GM12878 (cell line): Measurements from ENCODE around the gene C1QTNF8. TPM values are rescaled to one million over a fixed set of nuclear protein-coding genes. Genes with fewer than 3 reads are reported as not detected.

Experiments
- ATF7 ChIP-seq: fragments of 450-650 bp; IDR thresholded peaks from 2 replicates; pipeline ENCODE4 v1.6.1; 2016; ENCODE audit warnings: low read depth, mild to moderate bottlenecking
- BACH1 ChIP-seq: fragments of 450-650 bp; IDR thresholded peaks from 2 replicates; pipeline ENCODE4 v1.6.1; 2017; ENCODE audit warnings: mild to moderate bottlenecking, borderline replicate concordance
- NFYA ChIP-seq: IDR thresholded peaks from 2 replicates; pipeline ENCODE4 v1.6.1; 2011; ENCODE audit warnings: low read depth, mild to moderate bottlenecking, low read length, improper control_type of control experiment, borderline replicate concordance
- PKNOX1 ChIP-seq: fragments of 450-650 bp; IDR thresholded peaks from 2 replicates; pipeline ENCODE4 v1.6.1; 2016; ENCODE audit warnings: mild to moderate bottlenecking
- POLR2AphosphoS5 ChIP-seq: IDR thresholded peaks from 2 replicates; pipeline ENCODE4 v1.6.1; 2011; ENCODE audit warnings: mild to moderate bottlenecking, low read length, inconsistent platforms
- USF1 ChIP-seq: IDR thresholded peaks from 2 replicates; pipeline ENCODE4 v1.6.1; 2011; ENCODE audit warnings: borderline replicate concordance, low read depth, mild to moderate bottlenecking, moderate library complexity, mixed read lengths, low read length; ENCODE audit not compliant: insufficient read depth; ENCODE audit errors: extremely low read length
- USF2 ChIP-seq: IDR thresholded peaks from 2 replicates; pipeline ENCODE4 v1.6.1; 2011; ENCODE audit warnings: low read depth, low read length, improper control_type of control experiment, borderline replicate concordance
- polyA plus RNA-seq, 11 experiments: library from polyadenylated mRNA; depleted of rRNA in 4 of 11; unstranded in 6 of 11; stranded (reverse) in 5 of 11; fragments of >200 nt; fragmentation: Nextera tagmentation in 4 of 11; fragmentation: Illumina TruSeq in 1 of 11; extraction: Ambion mirVana in 4 of 11; extraction: Trizol in 1 of 11; gene quantifications; 1 replicate in 1 of 11; 2 replicates in 10 of 11; pipeline versions ENCODE4 v1.2.1 to v1.2.3, GENCODE V29; 2011 to 2016; ENCODE audit warnings: inconsistent platforms in 2 of 11, missing spikeins in 2 of 11, low read depth in 1 of 11
- total RNA-seq, 4 experiments: library from RNA; depleted of rRNA in 3 of 4; stranded (reverse); fragments of >200 nt in 3 of 4; fragmentation: Illumina TruSeq in 1 of 4; extraction: Trizol in 1 of 4; gene quantifications; 2 replicates each; pipeline versions ENCODE4 v1.2.1 to v1.2.3, GENCODE V29; 2013 to 2021
- TF ChIP-seq, protein P1 (sequence below): fragments of 450-650 bp; IDR thresholded peaks from 2 replicates; pipeline ENCODE4 v1.6.1; 2018; ENCODE audit warnings: mild to moderate bottlenecking, low read depth, moderate library complexity; ENCODE audit not compliant: partially characterized antibody

Gene C1QTNF8
- total and polyA plus RNA-seq, 10 of the 15 experiments (the other 5 are each of a cell fraction or from before 2014, with no cell fraction given): not detected

- TF ChIP-seq USF1: no peak
- no peak for TF ChIP-seq NFYA
- TF ChIP-seq PKNOX1: no peak
- no peak for TF ChIP-seq BACH1
- TF ChIP-seq POLR2AphosphoS5: no peak
- TF ChIP-seq, protein P1, sequence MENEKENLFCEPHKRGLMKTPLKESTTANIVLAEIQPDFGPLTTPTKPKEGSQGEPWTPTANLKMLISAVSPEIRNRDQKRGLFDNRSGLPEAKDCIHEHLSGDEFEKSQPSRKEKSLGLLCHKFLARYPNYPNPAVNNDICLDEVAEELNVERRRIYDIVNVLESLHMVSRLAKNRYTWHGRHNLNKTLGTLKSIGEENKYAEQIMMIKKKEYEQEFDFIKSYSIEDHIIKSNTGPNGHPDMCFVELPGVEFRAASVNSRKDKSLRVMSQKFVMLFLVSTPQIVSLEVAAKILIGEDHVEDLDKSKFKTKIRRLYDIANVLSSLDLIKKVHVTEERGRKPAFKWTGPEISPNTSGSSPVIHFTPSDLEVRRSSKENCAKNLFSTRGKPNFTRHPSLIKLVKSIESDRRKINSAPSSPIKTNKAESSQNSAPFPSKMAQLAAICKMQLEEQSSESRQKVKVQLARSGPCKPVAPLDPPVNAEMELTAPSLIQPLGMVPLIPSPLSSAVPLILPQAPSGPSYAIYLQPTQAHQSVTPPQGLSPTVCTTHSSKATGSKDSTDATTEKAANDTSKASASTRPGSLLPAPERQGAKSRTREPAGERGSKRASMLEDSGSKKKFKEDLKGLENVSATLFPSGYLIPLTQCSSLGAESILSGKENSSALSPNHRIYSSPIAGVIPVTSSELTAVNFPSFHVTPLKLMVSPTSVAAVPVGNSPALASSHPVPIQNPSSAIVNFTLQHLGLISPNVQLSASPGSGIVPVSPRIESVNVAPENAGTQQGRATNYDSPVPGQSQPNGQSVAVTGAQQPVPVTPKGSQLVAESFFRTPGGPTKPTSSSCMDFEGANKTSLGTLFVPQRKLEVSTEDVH: no peak
- TF ChIP-seq ATF7: no peak
- no peak for TF ChIP-seq USF2
Measured at GRCh38 chr16:1040346-1040745, 55.7 kb downstream of the C1QTNF8 start (continued).
